Left lung (tissue), 10 donors: ENCODE measurements around the gene SPATA13. TPM values are rescaled to one million over a fixed set of nuclear protein-coding genes. Genes with fewer than 3 reads are reported as not detected.

ENCODE experiments used
- ATAC-seq: fragments of 200-7000 bp; cut with Tn5 transposase; one replicate; pipeline ENCODE4 v1.9.1; 2020; ENCODE audit warnings: moderate library complexity
- DNase-seq, 4 donors: peaks; one replicate each; pipeline ENCODE4 v3.0.0-alpha.2; 2013 to 2020
- H3K27ac ChIP-seq, 2 donors: fragments of 200-600 bp; sonication (generic) in 1 of 2; one replicate each; pipeline versions ENCODE4 v1.5.0 to v1.8.0; 2020 to 2021
- H3K27me3 ChIP-seq, 2 donors: fragments of 200-600 bp; sonication (generic) in 1 of 2; one replicate each; pipeline versions ENCODE4 v1.5.0 to v1.8.0; 2020 to 2021
- H3K36me3 ChIP-seq, 2 donors: fragments of 200-600 bp; sonication (generic) in 1 of 2; one replicate each; pipeline versions ENCODE4 v1.5.0 to v1.8.0; 2020 to 2021
- H3K4me1 ChIP-seq, 2 donors: fragments of 200-600 bp; one replicate each; pipeline ENCODE4 v1.8.0; 2021
- H3K4me3 ChIP-seq, 2 donors: fragments of 200-600 bp; sonication (generic) in 1 of 2; one replicate each; pipeline versions ENCODE4 v1.5.0 to v1.8.0; 2020 to 2021; ENCODE audit warnings: mild to moderate bottlenecking in 1 of 2
- H3K9me3 ChIP-seq, 2 donors: fragments of 200-600 bp; sonication (generic) in 1 of 2; one replicate each; pipeline versions ENCODE4 v1.5.0 to v1.8.0; 2020 to 2021
- intact Hi-C, 2 donors: fragments of 100-400 bp; cut with DNase I; formaldehyde crosslinking; loops; one replicate each; pipeline versions ENCODE4 v1.11.2 to v1.14.2; 2022
- polyA plus RNA-seq, 6 donors: library from polyadenylated mRNA; unstranded; fragments of 120-200 nt; gene quantifications; one replicate each; pipeline ENCODE4 v1.2.1, GENCODE V29; 2013; ENCODE audit not compliant: insufficient read length in 6 of 6
- total RNA-seq, 2 donors: library from RNA; stranded (reverse); fragmentation: NEBNext Ultra II Directional; extraction: Animal tissue kit (Norgen Biotek cat#: 25700); gene quantifications; one replicate each; pipeline ENCODE4 v1.2.1, GENCODE V29; 2021
- TF ChIP-seq, protein P1 (sequence below), 2 donors: fragments of 200-600 bp; sonication (generic) in 1 of 2; IDR thresholded peaks; one replicate each; pipeline versions ENCODE4 v1.5.0 to v1.8.0; 2021; ENCODE audit warnings: antibody characterized with exemption in 2 of 2
- donor health status: DM: no; HTN: yes; CAD: no.
- donor health status: DM: no; HTN: no; CAD: no.

SPATA13 gene
- total and polyA plus RNA-seq, 8 donors: 11.4 to 31.4 (median 14.7) TPM

GRCh38 chr13:24138911-24139310 lies 21.6 kb upstream of the SPATA13 start:
- H3K36me3 ChIP-seq: no peaks in the 10 kb centered on the region
- ATAC-seq: no peak
- H3K9me3 ChIP-seq: no peaks in the 10 kb centered on the region
- no peak overlapping the region for H3K27ac ChIP-seq
- no peaks in the 10 kb centered on the region for H3K4me1 ChIP-seq
- H3K4me3 ChIP-seq: no peak overlapping the region
- TF ChIP-seq, protein P1, sequence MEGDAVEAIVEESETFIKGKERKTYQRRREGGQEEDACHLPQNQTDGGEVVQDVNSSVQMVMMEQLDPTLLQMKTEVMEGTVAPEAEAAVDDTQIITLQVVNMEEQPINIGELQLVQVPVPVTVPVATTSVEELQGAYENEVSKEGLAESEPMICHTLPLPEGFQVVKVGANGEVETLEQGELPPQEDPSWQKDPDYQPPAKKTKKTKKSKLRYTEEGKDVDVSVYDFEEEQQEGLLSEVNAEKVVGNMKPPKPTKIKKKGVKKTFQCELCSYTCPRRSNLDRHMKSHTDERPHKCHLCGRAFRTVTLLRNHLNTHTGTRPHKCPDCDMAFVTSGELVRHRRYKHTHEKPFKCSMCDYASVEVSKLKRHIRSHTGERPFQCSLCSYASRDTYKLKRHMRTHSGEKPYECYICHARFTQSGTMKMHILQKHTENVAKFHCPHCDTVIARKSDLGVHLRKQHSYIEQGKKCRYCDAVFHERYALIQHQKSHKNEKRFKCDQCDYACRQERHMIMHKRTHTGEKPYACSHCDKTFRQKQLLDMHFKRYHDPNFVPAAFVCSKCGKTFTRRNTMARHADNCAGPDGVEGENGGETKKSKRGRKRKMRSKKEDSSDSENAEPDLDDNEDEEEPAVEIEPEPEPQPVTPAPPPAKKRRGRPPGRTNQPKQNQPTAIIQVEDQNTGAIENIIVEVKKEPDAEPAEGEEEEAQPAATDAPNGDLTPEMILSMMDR (IDR thresholded peaks at IDR 0.05): no peak
- no peaks in the 10 kb centered on the region for H3K27me3 ChIP-seq
- DNase-seq: no peak
- intact Hi-C loops: no loop called here

- ATAC-seq: no peak
- H3K36me3 ChIP-seq: no peaks in the 10 kb centered on the region
- no peaks in the 10 kb centered on the region for H3K9me3 ChIP-seq
- H3K27ac ChIP-seq: no peak overlapping the region
- DNase-seq: no peak
- H3K4me3 ChIP-seq: no peak overlapping the region
- H3K27me3 ChIP-seq: no peaks in the 10 kb centered on the region
- TF ChIP-seq, protein P1 (IDR thresholded peaks at IDR 0.05): no peak
- no peaks in the 10 kb centered on the region for H3K4me1 ChIP-seq
- intact Hi-C loops: no loop called here
These were observed 19.1 kb upstream of the SPATA13 start for GRCh38 chr13:24141333-24141910.

DNA sequence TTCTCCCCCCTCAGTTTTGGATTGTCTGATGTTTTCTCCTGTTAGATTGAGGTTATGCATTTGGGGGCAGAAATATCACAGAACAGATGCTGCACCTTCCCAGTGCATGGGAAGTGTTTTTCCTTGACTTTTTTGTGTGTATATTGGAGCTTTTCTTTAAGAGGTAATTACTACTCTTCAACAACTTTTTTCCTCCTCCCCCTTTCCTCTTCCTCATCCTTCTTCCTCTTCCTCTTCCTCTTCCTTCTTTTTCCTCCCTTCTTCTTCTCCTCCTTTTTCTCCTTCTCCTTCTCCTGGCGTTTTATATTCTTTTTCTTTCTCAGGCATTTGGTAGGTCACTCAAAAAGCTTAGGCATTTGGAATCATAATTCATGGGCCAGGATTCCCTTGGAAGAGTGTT lies 18.1 kb upstream of the SPATA13 start:
- Histone ChIP-seq H3K4me3 (no peak overlapping the region), H3K9me3 (no peaks in the 10 kb centered on the region), H3K4me1 (no peaks in the 10 kb centered on the region), H3K27ac (no peak overlapping the region), H3K36me3 (no peaks in the 10 kb centered on the region), H3K27me3 (no peaks in the 10 kb centered on the region)
- ATAC-seq (no peak), DNase-seq (no peak)
- TF ChIP-seq, protein P1 (IDR thresholded peaks at IDR 0.05): no peak
- intact Hi-C loops: no loop called here

DNA sequence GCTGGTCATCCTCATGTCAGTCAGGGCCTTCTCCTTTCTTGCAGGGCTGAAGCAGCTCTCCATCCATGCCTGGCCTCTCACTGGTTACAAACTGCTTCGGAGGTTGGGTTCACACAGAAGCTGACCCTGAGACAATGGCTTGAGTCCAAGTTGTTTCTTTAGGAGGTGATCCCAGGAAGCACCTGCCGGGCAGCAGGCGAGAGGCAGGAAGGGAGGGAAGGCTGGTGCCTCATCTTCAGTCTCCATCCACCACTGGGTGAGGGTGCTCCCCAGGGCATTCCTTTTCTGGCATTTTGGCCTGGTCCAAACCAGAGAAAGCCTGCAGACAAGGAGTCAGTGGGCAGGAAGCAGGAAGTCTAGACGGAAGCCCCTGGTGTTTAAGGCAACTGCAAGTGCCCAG lies 17.6 kb upstream of the SPATA13 start:
- Histone ChIP-seq H3K4me1 (peaks cover 0 to 3% of the 10 kb centered on the region in 2 donors), H3K4me3 (no peak overlapping the region), H3K27ac (no peak overlapping the region), H3K27me3 (no peaks in the 10 kb centered on the region), H3K9me3 (no peaks in the 10 kb centered on the region), H3K36me3 (no peaks in the 10 kb centered on the region)
- TF ChIP-seq, protein P1 (IDR thresholded peaks at IDR 0.05): no peak
- intact Hi-C loops: no loop called here
- ATAC-seq (no peak), DNase-seq (no peak)

GRCh38 chr13:24145240-24145639 lies 15.3 kb upstream of the SPATA13 start:
- intact Hi-C loops: no loop called here
- ATAC-seq: no peak

More at GRCh38 chr13:24145240-24145639, 15.3 kb upstream of the SPATA13 start:
- H3K27me3 ChIP-seq: no peaks in the 10 kb centered on the region
- H3K36me3 ChIP-seq: no peaks in the 10 kb centered on the region
- H3K4me1 ChIP-seq: peaks cover 13% of the 10 kb centered on the region in 2 donors
- TF ChIP-seq, protein P1 (IDR thresholded peaks at IDR 0.05): no peak
- no peaks in the 10 kb centered on the region for H3K9me3 ChIP-seq
- H3K4me3 ChIP-seq: no peak overlapping the region
- no peak overlapping the region for H3K27ac ChIP-seq
- DNase-seq: no peak
